Fibroblast of pulmonary artery (primary cell): Measurements from ENCODE around the gene PRH2.

Source experiments
- DNase-seq: peaks from one replicate; pipeline ENCODE4 v3.0.0-alpha.2; 2010; ENCODE audit warnings: low read depth
- H3K4me3 ChIP-seq: replicated peaks from 2 replicates; pipeline ENCODE4 v1.5.1; 2011; ENCODE audit warnings: low read depth, mild to moderate bottlenecking, control low read depth, low read length, moderate library complexity
- CTCF ChIP-seq: IDR thresholded peaks from 2 replicates; pipeline ENCODE4 v1.5.1; 2011; ENCODE audit warnings: mild to moderate bottlenecking, control low read depth, low read length, inconsistent platforms; ENCODE audit errors: missing control alignments

PRH2 gene

GRCh38 chr12:10901427-10901826 lies 27.6 kb upstream of the PRH2 start:
- TF ChIP-seq CTCF = peak; percentile 23
- H3K4me3 ChIP-seq = no peak overlapping the region
- DNase-seq = peak; percentile 10

GRCh38 chr12:10904686-10905085 lies 24.4 kb upstream of the PRH2 start:
- no peak for TF ChIP-seq CTCF
- no peak overlapping the region for H3K4me3 ChIP-seq
- DNase-seq = no peak

- TF ChIP-seq CTCF = no peak
- DNase-seq = no peak
- H3K4me3 ChIP-seq = no peak within 1 kb of the TSS
Observed at GRCh38 chr12:10909462-10909861, 19.6 kb upstream of the PRH2 start, which contains the start of gene TAS2R13. TAS2R13 (minus strand) TSS chr12:10909562; CDS start chr12:10909298, 264 bp downstream.

- H3K4me3 ChIP-seq = no peak overlapping the region
- TF ChIP-seq CTCF = no peak
- no peak for DNase-seq
Observed at GRCh38 chr12:10910380-10910779, 18.7 kb upstream of the PRH2 start.

- no peak overlapping the region for H3K4me3 ChIP-seq
- DNase-seq = no peak
- no peak for TF ChIP-seq CTCF
Observed at GRCh38 chr12:10919809-10920208, 9.2 kb upstream of the PRH2 start.

GRCh38 chr12:10926269-10926668 lies 2.8 kb upstream of the PRH2 start:
- no peak for DNase-seq
- TF ChIP-seq CTCF = no peak
- H3K4me3 ChIP-seq = no peak overlapping the region

- TF ChIP-seq CTCF = no peak
- H3K4me3 ChIP-seq = no peak overlapping the region
Observed at GRCh38 chr12:10936506-10936905, 7.5 kb downstream of the PRH2 start.

More at GRCh38 chr12:10936506-10936905, 7.5 kb downstream of the PRH2 start:
- DNase-seq = no peak
